SU-DHL-6 (cell line): ENCODE results near the gene ANKK1.

ENCODE experiments used
- H2AFZ ChIP-seq: fragments of 200-600 bp; sonication (generic); 2 replicates; pipeline ENCODE4 v1.6.1; 2014; ENCODE audit warnings: low read depth, mild to moderate bottlenecking, moderate library complexity, mixed read lengths, antibody characterized with exemption, low read length; ENCODE audit not compliant: severe bottlenecking
- H3F3A ChIP-seq: fragments of 200-600 bp; shearing (Covaris generic); 2 replicates; pipeline ENCODE4 v1.6.0; 2016; ENCODE audit warnings: antibody characterized with exemption, mild to moderate bottlenecking; ENCODE audit not compliant: insufficient read depth
- H3K27ac ChIP-seq: fragments of 200-600 bp; sonication (generic); 2 replicates; pipeline ENCODE4 v1.5.1; 2016; ENCODE audit warnings: low read depth, mild to moderate bottlenecking, low read length, moderate library complexity, mixed read lengths
- H3K27me3 ChIP-seq: fragments of 200-600 bp; sonication (generic), shearing (Covaris generic); 2 replicates; pipeline ENCODE4 v1.6.0; 2014; ENCODE audit warnings: mild to moderate bottlenecking, low read length
- H3K36me3 ChIP-seq: fragments of 200-600 bp; sonication (generic); 2 replicates; pipeline ENCODE4 v1.6.1; 2014; ENCODE audit warnings: mild to moderate bottlenecking, low read length, mixed read lengths
- H3K4me2 ChIP-seq: fragments of 300-600, 200-600 bp; shearing (Covaris generic), sonication (generic); 2 replicates; pipeline ENCODE4 v1.6.0; 2014; ENCODE audit warnings: low read length, low read depth, mild to moderate bottlenecking; ENCODE audit not compliant: poor library complexity, severe bottlenecking
- H3K4me3 ChIP-seq: fragments of 200-600 bp; sonication (generic); 2 replicates; pipeline ENCODE4 v1.5.1; 2014; ENCODE audit warnings: antibody characterized with exemption, low read length, mild to moderate bottlenecking, mixed read lengths; ENCODE audit not compliant: insufficient read depth, poor library complexity, severe bottlenecking
- H3K79me2 ChIP-seq: fragments of 200-600 bp; sonication (generic); 2 replicates; pipeline ENCODE4 v1.6.1; 2014; ENCODE audit warnings: mild to moderate bottlenecking, low read length, moderate library complexity; ENCODE audit not compliant: insufficient read depth
- H3K9ac ChIP-seq: fragments of 200-600 bp; sonication (generic); 2 replicates; pipeline ENCODE4 v1.7.0; 2014; ENCODE audit warnings: mild to moderate bottlenecking, low read length
- H3K9me2 ChIP-seq: fragments of 200-600 bp; sonication (generic); replicated peaks from 2 replicates; pipeline ENCODE4 v1.6.1; 2014; ENCODE audit warnings: low read length; ENCODE audit not compliant: insufficient read depth
- H3K9me3 ChIP-seq: fragments of 200-600 bp; sonication (generic); 2 replicates; pipeline ENCODE4 v1.6.1; 2014; ENCODE audit warnings: low read length, mixed read lengths; ENCODE audit not compliant: insufficient read depth
- H4K20me1 ChIP-seq: fragments of 200-600 bp; sonication (generic); 2 replicates; pipeline ENCODE4 v1.6.1; 2014; ENCODE audit warnings: low read depth, mild to moderate bottlenecking, antibody characterized with exemption, low read length, moderate library complexity, mixed read lengths
- CTCF ChIP-seq: fragments of 200-600 bp; sonication (generic); IDR thresholded peaks from one replicate; pipeline ENCODE4 v1.5.1; 2017; ENCODE audit warnings: antibody characterized with exemption, mild to moderate bottlenecking, low read length, moderate library complexity; ENCODE audit not compliant: insufficient read depth, poor library complexity, severe bottlenecking
- EZH2phosphoT487 ChIP-seq: fragments of 200-600 bp; sonication (generic), shearing (Covaris generic); conservative IDR thresholded peaks from 2 replicates; pipeline ENCODE4 v1.6.1; 2018; ENCODE audit warnings: mild to moderate bottlenecking, antibody characterized with exemption, low read length, moderate library complexity, mixed read lengths

Gene ANKK1

GRCh38 chr11:113444502-113445123 is 57.0 kb downstream of the ANKK1 start:
- Histone ChIP-seq H2AFZ (no peak overlapping the region), H4K20me1 (no peaks in the 10 kb centered on the region), H3F3A (no peaks in the 10 kb centered on the region), H3K27me3 (no peaks in the 10 kb centered on the region), H3K27ac (no peak overlapping the region), H3K9me2 (no peaks in the 10 kb centered on the region), H3K9me3 (no peaks in the 10 kb centered on the region), H3K4me3 (no peak overlapping the region), H3K9ac (no peak overlapping the region), H3K4me2 (no peak overlapping the region), H3K36me3 (no peaks in the 10 kb centered on the region), H3K79me2 (no peaks in the 10 kb centered on the region)
- no peak for TF ChIP-seq CTCF
- TF ChIP-seq EZH2phosphoT487, result no peak

- Histone ChIP-seq H3F3A (no peaks in the 10 kb centered on the region), H3K79me2 (no peaks in the 10 kb centered on the region), H4K20me1 (no peaks in the 10 kb centered on the region), H3K9ac (no peak overlapping the region), H3K36me3 (no peaks in the 10 kb centered on the region), H3K27me3 (no peaks in the 10 kb centered on the region), H3K9me2 (no peaks in the 10 kb centered on the region), H3K4me2 (no peak overlapping the region), H3K9me3 (no peaks in the 10 kb centered on the region), H3K27ac (no peak overlapping the region), H3K4me3 (no peak overlapping the region), H2AFZ (no peak overlapping the region)
- TF ChIP-seq EZH2phosphoT487, result no peak
- no peak for TF ChIP-seq CTCF
Observed at GRCh38 chr11:113446112-113446511, 58.5 kb downstream of the ANKK1 start.

- no peaks in the 10 kb centered on the region for H3F3A ChIP-seq
- no peak overlapping the region for H3K4me2 ChIP-seq
- no peaks in the 10 kb centered on the region for H3K9me3 ChIP-seq
- no peaks in the 10 kb centered on the region for H3K27me3 ChIP-seq
- no peaks in the 10 kb centered on the region for H3K79me2 ChIP-seq
- H2AFZ ChIP-seq, result no peak overlapping the region
- no peak overlapping the region for H3K27ac ChIP-seq
- TF ChIP-seq EZH2phosphoT487 (no peak), CTCF (no peak)
- no peaks in the 10 kb centered on the region for H3K36me3 ChIP-seq
- H3K9me2 ChIP-seq, result no peaks in the 10 kb centered on the region
- H4K20me1 ChIP-seq, result no peaks in the 10 kb centered on the region
- no peak overlapping the region for H3K9ac ChIP-seq
- no peak overlapping the region for H3K4me3 ChIP-seq
Observed at GRCh38 chr11:113446938-113447337, 59.4 kb downstream of the ANKK1 start.
